IPS-NIHi7 (cell line): Measurements from ENCODE around the gene PSMG1.
"Not testable (repeated sequence)": the region's sequence is repeated elsewhere in the genome, so short reads cannot be mapped to it uniquely, and the experiment has no call there.

Experiments
- DNase-seq: peaks from one replicate; pipeline ENCODE4 v3.0.0; 2012; ENCODE audit warnings: mixed read lengths; ENCODE audit errors: extremely low spot score

Gene PSMG1

DNA sequence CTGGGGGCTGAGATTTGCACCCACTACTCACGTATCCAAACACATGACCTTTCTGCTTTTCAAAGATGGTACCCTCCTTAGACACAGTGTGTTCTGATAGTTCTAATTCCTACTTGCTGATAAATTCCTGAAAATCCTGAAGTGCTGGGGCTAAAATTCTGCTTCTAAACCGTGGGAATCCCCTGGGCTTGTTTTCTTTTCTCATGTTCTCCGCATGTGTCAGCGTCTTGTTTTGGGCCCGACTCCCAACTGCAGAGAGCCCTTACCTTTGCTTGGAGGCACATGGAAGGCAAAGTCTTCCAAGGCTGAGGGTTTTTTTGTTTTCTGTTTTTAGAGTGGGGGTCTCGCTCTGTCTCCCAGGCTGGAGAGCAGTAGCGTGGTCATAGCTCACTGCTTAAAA lies 27.2 kb downstream of the PSMG1 start:
- no peak for DNase-seq

DNA sequence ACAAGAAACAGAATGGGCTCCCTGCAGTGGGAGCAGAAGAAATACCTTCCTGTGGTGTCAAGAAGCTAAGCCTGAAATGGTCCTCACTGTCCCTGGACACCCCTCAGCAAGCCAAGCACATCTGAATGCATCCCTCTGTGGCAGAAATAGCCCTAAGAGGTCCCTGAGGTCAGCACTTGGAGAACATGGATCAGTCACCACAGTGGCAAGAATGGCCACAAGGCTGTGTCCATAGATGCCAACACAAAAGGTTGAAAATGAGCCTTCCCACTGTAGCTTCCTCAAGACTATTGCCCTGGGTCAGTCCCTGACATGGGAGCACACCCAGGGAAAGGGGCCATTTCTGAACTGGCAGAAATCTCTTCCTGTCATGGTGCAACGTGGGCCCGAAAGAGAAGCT lies 27.7 kb downstream of the PSMG1 start:
- DNase-seq, result no peak

DNA sequence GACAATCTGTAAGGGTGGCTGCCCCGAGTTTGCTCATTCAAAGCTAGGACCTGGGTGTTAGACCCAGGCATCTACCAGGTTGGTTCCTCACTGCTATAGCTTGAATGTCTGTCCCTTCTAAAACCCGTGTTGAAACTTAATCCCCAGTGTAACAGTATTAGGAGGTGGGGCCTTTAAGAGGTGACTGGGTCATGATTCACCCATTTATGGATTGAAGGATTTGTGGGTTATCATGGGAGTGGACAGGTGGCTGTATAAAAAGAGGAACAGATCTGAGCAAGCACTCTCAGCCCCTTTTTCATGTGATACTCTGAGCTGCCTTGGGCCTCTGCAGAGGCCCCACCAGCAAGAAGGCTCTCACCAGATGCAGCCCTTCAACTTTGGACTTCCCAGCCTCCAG lies 29.4 kb downstream of the PSMG1 start:
- no peak for DNase-seq

DNA sequence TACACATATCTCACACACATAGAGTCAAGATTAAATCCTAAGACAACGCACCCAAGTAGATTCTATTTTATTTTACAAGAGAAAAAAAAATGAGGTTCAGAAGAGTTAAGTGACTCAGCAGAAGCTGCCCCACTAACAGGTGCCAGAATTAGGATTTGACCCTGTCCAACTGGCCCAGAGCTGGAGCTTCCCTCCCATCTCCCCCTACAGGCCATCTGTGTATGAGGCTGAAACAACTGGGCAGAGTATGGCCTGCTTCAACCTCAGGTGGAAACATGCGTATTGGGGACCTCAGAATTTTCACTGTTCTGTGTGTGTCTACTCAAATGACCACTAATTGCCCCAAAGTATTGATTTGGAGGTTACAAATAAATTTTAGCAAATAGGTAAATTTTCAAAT lies 29.9 kb downstream of the PSMG1 start:
- peak; percentile 41 for DNase-seq

DNA sequence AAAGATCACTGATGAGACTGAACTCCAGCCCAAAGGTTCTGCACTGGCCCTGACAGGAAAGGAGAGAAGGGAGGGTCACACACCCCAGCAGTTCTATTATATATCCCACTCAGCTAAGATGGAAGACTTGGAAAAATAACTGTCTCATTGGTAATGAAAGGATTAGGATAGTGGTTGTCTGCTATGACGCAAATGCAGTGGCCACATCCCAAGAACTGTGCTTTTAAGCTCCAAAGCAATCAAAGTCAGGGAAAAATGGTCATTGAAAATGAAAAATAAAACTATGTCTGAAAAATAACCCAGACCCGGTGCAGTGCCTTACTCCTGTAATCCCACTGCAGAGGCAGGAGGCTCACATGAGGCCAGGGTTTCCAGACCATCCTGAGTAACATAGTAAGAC lies 31.0 kb downstream of the PSMG1 start:
- no peak for DNase-seq

DNA sequence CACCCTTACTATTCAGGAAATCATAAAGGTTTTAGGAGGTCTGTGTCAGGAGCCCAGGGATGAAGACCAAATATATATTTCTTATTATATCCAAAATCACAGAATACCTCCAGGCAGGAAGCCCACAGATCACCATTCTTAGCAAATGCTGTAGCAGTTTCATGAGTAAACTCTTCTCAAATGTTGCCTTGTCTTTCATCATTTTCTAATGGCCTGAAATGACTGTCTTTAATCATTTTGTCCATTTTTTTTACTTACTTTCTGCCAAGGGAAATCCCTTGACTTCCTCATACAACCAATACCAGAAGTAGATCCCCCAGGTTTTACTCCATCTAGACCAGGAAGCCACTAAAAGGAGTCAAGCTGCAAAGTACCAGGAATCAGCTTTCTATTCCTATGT lies 32.4 kb downstream of the PSMG1 start:
- DNase-seq, result no peak

DNA sequence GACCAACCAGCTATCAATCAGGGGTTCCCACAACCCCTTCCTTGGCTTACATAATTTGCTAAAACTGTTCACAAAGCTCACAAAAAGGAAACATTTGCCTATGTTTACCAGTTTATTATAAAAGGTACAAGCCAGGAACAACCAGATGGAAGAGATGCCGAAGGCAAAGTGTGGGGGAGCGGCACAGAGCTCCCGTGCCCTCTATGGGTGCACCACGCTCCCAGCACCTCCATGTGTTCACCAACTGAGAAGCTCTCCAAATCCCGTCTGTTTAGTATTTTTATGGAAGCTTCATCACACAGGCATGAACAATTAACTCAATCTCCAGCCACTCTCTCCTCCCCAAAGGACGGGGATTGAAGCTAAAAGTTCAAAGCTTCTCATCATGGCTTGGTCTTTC lies 32.9 kb downstream of the PSMG1 start:
- DNase-seq, result no peak

DNA sequence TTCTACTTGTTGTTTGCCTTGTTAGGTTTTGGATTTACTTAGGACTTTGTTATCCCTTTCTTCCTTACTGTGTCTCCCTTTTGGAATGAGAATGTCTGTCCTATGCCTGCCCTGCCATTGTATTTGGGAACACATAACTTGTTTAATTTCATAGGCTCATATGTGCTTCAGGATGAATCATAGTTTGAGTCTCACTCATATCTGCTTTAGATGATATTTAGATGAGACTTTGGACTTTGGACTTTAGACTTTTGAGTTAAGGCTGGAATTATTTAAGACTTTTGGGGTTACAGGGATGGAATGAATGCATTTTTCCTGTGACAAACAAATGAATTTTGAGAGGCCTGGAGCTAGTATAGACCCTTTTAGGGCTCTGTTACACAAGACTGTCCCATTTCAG lies 33.4 kb downstream of the PSMG1 start:
- DNase-seq, result no peak

DNA sequence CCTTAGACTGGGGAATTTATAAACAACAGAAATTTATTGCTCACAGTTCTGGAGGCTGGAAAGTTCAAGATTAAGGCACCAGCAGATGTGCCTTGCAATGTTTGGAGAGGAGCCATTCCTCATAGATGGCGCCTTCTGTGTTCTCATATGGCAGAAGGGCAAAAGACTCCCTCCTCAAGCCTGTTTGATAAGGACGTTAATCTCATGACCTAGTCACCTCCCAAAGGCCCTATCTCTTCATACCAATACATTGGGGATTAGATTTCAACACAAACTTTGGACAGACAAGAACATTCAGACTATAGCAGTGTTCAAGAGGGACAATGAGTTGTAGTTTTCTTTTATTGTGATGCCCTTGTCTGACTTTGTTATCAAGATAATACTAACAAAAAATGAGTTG lies 34.3 kb downstream of the PSMG1 start:
- DNase-seq, result no peak

DNA sequence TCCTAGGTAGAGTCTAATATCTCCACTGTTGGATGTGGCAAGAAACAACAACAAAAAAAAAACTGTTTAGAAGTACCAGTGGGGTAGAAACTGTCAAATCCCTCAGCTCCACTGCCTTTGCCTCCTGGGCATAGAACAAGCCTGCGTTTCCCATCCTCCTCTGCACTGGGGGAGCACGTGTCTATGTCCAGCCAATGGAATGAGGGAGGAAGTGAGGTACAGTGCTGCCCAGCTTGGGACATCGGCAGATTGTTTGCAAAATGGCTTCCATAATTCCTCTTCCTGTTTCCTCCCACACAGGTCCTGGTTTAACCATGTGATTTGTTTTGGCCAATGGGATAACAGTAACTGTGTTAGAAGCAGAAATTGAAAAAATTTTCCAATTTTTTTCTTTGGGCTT lies 39.1 kb downstream of the PSMG1 start:
- no peak for DNase-seq

DNA sequence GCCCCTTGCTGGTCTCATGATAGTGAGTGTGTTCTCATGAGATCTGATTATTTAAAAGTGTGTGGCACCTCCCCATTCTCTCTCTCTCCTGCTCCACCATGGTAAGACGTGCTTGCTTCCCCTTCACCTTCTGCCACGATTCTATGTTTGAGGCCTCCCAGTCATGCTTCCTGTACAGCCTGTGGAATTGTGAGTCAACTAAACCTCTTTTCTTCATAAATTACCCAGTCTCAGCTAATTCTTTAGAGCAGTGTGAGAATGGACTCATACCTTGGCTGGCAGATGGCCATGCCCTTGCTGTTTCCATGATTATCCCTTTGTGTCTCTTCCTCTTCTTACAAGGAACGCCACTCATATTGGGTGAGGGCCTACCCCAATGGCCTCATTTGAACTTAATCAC lies 40.3 kb downstream of the PSMG1 start:
- DNase-seq, result no peak

DNA sequence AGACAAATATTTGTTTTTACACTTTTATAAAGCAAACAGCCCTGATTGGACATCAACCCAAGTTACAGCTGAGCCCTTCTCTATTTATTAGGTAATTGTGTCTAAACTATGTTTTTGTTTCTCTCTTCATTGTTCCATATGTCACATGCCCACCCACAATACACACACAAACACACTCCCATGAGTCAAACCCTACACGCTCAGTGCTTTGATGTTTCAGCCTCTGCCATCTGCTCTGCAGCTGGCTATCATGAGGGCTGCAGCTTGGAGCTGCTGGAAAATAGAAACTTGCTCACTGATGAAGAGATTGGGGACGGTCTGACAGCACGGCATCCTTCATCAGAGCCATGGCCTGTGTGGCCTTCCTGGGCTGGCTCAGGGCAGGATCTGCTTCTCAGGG lies 41.7 kb downstream of the PSMG1 start:
- no peak for DNase-seq

DNA sequence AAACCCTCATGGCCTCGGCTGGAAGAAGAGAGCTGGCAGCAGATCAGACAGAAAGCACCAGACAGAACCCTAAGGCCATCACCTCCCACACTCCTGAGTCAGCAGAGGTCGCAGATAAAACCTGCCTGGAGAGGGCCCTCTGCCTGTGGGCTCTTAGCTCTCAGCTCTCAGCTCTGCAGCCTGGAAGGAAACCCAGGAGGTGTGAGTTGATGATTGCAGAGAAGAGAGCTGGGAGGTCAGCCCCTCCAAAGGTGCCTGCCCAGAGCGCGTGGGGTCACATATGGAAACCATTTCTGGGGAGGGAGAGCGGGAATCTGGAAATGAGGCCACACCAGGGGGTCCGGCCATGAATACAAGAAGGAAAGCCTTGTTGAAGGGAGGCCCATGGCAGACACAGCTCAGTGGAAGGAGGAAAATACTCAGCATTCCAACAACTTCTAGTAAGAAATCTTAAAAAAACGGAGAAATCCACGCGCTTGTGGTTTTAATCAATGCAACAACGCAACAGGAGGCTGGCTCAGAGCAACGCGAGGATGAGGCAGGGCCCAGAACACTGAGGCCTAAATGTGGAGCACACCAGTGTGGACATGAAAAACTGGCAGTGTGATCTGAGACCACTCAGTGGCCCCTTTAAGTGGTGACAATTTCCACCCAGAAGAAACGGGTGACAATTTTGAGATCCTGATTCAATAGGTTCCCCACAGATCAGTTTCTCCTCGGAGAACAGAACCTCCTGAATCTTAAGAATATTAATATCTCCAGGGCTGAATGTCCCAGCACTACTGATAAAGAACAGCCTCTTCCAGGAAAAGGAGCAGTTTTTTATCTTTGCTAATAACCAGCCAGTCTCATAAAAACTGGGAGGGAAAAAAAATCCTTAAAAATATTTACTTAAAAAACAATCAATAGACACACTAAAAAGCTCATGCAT lies 45.7 kb downstream of the PSMG1 start:
- peak; percentile 83 for DNase-seq

DNA sequence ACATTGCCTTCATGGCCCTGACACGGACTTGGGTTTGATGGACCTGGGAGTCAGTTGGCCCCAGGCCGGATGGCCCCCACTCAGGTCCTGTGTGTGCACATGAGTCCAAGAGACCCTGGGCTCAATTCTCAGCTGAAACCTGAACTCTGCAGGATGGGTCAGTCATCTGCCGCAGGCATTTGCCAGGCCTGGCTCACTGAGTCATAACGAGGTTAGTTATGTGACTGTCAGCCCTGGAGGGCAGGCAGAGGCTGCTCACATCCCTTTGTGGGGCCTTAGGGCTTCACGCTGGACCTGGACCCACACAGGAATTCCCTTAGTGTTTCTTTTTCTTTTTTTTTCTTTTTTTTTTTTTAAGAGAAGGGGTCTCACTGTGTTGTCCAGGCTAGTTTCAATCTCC lies 46.5 kb downstream of the PSMG1 start:
- no peak for DNase-seq

DNA sequence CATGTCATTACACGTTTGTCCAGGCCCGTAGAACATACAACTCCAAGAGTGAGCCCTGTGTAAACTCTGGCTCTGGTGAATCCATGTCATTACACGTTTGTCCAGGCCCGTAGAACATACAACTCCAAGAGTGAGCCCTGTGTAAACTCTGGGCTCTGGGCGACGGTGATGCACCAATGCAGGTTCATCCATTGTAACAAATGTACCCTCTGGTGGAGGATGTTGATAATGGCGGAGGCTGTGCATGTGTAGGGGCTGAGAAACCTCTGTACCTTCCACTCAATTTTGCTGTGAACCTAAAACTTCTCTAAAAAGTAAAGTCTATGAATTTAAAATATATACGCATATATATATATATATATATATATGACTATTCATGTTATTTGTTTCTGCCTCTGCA lies 47.1 kb downstream of the PSMG1 start:
- not testable (repeated sequence) for DNase-seq

DNA sequence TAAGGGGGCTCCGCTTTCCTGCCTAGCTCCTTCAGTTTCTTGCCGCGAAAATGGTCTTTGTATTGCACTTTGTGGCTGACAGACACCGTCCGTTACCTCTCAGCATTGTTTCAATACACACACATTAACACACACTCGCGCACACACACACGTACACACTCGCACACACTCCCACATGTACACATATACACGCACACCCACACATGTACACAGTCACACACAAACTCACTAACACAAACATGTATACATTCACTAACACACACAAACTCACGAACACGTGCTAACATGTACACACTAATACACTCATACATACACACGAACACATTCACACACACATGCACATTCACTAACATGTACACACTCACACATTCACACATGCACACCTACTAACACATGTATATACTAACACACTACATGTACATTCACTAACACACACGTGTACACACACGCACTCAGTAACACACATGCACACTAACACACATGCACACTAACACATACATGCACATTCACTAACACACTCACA lies 48.9 kb downstream of the PSMG1 start:
- no peak for DNase-seq

DNA sequence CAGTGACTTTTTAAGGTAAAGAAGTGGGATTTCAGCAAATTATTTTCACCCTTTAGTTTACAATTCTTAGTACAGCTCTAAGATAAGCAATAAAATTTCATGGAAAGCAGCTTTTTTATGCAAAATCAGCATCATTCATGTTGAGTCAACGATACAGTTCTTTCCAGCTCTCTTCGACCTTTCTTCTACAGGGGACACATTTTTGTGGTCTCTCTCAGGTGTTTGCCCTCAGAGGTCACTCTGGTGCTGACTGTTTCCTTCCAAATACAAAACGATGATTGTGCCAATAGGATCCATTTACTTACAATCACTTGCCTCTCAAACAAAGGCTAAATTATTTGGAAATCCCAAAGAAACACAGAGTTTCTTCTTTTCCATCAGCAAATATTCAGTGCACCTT lies 51.0 kb downstream of the PSMG1 start:
- DNase-seq, result no peak

DNA sequence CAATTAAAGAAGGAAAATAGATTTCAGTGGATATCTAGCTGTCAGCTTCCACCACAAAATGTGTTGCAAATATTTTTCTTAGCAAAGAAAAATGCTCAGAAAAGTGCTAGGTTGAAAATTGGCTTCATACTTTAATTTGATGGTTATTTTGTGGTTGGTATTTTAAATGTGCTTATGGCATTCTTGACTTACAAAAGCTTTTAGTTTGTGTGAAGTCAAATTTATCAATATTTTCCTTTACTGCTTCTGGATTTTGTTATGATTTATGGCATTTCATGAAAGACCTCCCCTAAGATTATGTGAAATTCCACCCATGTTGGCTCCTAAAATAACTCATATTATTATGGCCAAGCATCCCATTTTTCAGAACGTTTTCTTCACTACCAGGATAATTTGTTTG lies 51.5 kb downstream of the PSMG1 start:
- DNase-seq, result no peak

DNA sequence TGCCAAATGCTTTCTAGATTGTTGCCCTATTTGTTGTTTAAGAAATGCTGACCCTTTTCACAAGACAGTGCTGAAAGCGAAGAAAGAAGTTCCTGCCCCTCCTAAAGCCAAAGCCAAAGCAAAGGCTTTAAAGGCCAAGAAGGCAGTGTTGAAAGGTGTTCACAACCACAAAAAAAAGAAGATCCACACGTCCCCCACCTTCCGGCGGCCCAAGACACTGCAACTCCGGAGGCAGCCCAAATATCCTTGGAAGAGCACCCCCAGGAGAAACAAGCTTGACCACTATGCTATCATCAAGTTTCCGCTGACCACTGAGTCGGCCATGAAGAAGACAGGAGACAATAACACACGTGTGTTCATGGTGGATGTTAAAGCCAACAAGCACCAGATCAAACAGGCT lies 55.7 kb downstream of the PSMG1 start:
- DNase-seq, result no peak

DNA sequence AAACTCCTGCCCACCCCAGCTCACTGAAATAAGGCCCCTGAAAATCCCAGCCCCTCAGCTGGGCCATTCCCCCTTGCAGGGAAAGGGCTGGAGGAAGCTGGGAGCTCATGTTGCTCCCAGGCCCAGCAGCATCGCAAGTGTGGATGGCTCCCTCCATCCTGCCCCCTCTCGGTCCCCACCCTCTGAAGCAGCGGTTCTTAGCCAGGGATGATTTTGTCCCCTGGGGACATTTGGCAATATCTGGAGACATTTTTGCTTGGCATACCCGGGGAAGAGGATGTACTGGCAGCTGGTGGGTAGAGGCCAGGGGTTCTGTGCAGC lies 56.8 kb downstream of the PSMG1 start:
- DNase-seq, result no peak

DNA sequence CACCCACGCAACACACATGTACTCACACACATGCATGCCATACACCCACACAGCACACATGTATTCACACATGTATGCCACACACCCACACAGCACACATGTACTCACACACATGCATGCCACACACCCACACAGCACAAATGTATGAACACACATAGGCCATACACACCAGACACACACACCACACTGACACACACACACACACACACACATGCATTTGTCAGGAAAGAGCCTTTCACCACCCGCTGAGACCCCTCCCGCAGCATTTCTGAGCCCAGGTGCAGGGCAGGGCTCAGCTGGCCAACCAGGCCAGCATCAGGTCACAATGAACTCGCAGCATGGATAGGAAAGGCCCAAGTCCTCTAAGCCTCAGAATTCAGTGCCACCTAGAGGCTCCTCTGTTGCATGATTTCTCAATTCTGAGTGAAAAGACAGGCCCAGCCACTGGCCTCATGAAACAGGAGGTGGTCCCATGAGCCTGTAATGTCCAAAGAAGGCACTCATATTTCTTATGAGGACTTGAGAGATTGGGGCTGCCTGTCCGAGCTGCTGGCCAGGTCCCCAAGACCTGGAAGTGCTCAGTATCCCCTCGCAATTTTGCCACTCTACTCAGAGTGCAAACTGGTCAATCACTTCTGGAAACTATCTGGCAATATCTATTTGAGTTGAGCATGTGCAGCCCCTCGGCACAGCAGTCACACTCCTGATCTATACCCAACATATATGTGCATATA lies 57.3 kb downstream of the PSMG1 start:
- peak; percentile 89 for DNase-seq
